ENCODE measurements around the gene VN1R2. TPM values are rescaled to one million over a fixed set of nuclear protein-coding genes. Genes with fewer than 3 reads are reported as not detected.
"Not testable (repeated sequence)": the region's sequence is repeated elsewhere in the genome, so short reads cannot be mapped to it uniquely, and the experiment has no call there.

VN1R2 gene
- total RNA-seq, 1 donor from 2014 or later: not detected

DNA sequence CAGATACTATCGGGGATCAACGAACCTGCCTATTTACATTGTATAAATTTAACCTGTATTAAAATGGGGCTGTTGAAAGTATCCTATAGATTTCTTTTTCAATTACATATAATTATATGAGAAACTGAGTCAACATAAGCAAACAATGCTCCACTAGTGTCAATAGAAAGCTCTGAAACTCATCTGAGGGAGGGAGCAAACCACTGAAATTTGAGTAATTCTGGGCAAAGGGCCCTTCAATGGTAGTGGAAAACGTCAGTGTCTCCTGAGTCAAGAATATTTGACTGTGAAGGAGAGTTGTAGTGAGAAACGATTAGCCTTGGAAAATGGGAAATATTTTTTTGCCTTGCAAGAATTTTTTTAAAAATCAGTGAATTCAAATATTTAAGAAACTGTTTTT, 27.0 kb downstream of the VN1R2 start:
- Histone ChIP-seq H3K27me3 (no peaks in the 10 kb centered on the region), H3K36me3 (no peaks in the 10 kb centered on the region), H3K27ac (no peak overlapping the region), H3K4me3 (no peak overlapping the region), H3K4me1 (no peaks in the 10 kb centered on the region), H3K9me3 (no peaks in the 10 kb centered on the region)
- TF ChIP-seq, protein P1, sequence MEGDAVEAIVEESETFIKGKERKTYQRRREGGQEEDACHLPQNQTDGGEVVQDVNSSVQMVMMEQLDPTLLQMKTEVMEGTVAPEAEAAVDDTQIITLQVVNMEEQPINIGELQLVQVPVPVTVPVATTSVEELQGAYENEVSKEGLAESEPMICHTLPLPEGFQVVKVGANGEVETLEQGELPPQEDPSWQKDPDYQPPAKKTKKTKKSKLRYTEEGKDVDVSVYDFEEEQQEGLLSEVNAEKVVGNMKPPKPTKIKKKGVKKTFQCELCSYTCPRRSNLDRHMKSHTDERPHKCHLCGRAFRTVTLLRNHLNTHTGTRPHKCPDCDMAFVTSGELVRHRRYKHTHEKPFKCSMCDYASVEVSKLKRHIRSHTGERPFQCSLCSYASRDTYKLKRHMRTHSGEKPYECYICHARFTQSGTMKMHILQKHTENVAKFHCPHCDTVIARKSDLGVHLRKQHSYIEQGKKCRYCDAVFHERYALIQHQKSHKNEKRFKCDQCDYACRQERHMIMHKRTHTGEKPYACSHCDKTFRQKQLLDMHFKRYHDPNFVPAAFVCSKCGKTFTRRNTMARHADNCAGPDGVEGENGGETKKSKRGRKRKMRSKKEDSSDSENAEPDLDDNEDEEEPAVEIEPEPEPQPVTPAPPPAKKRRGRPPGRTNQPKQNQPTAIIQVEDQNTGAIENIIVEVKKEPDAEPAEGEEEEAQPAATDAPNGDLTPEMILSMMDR (IDR thresholded peaks at IDR 0.05): no peak
- intact Hi-C loops (cut with DNase I): no loop called here
- DNase-seq (ENCODE audit: low spot score in 2 of 2): no peak

DNA sequence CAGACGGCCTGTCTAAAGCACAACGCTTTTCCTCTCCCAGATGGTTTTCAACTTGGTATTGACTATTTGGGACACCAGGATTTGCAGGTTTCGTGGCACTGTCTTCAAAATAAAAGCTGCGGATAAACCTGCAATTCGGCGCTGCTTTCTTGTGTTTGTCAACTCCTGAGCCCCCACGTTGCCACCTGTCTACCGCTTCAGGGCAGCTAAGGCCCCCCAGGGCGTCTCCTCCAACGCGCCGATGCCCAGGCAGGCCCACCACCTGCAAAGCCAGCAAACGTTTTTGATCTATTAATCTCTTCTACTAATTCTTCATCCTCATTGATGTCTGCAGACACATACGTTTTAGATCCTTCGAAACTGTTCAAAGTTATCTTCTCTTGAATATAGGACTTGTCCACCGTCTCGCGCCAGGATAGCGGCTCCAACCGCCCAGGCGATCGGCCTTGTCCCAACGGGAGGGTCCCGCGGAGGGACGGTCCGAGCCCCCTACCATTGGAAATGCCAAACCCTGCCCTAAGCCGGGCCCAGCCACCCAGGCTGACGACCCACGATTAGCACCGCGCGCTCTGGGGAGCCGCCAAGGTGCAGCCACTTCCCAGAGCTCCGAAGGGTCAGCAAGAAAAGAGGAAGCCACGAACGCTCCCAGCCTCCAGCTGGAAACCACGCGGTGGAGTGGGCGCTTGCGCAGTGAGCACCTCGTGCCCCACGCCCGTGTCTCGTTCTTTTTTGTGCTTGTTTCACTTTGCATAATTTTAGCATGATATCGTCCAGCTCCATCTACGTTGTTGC, 32.9 kb downstream of the VN1R2 start:
- no peak overlapping the region for H3K27ac ChIP-seq
- DNase-seq (ENCODE audit: low spot score in 2 of 2): no peak
- no peaks in the 10 kb centered on the region for H3K4me1 ChIP-seq
- H3K27me3 ChIP-seq: no peaks in the 10 kb centered on the region
- TF ChIP-seq, protein P1 (IDR thresholded peaks at IDR 0.05): no peak
- no peaks in the 10 kb centered on the region for H3K36me3 ChIP-seq
- intact Hi-C loops (cut with DNase I): no loop called here
- no peak overlapping the region for H3K4me3 ChIP-seq
- H3K9me3 ChIP-seq: peaks cover 8 to 34% of the 10 kb centered on the region in 2 donors

DNA sequence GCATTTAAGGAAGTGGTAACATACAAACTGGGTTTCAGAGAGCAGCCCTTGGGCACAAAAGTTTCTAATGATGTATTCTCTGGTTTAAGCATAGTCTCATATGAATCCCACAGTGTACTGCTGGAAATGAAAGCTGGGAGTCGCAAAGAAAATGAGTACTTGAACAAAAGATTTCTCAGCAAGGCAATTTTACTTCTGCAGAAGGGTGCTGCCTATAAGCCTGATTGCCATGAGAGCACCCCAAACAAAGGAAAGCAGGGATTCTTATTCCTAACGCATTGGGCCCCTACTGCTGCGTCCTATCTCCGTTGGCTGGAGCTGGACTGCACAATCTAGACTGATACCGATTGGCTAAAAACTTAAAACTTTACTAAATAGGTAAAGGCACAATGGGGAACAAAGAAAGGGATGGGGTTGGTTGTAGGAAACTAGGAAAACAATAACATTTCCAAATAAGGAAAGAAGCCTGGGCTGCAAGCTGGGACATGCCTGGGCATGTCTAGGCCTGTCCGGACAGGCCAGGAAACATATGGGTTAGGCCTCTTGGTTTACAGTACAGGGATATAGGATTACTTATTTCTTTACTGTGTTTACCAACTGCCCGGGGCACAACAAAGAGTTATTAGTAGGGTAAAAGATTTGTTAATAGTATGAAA, 36.8 kb downstream of the VN1R2 start:
- TF ChIP-seq, protein P1 (IDR thresholded peaks at IDR 0.05): no peak
- Histone ChIP-seq H3K4me3 (no peak overlapping the region), H3K4me1 (no peaks in the 10 kb centered on the region), H3K36me3 (no peaks in the 10 kb centered on the region), H3K27ac (no peak overlapping the region), H3K9me3 (peaks cover 8 to 39% of the 10 kb centered on the region in 2 donors), H3K27me3 (no peaks in the 10 kb centered on the region)
- intact Hi-C loops (cut with DNase I): no loop called here
- no peak for DNase-seq (ENCODE audit: low spot score in 2 of 2)

DNA sequence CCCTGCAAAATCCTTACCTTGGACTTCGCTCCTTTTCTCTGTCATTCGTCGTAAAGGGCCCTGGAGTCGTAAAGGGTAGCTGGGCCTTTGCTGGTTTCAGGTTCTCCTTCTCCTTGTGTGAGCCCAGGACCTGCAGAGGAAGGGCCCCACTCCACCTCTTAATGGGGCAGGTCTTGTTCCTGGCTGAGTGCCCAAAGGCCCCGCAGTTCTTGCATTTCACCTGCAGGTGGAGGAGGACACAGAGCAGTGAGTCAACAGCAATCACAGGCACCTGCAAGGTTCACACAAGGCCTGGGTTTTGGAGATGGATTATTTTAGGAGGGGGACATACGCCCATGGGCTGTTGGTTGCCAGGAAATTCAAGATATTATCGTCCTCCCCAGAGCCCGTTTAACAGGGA, 43.2 kb downstream of the VN1R2 start:
- H3K27me3 ChIP-seq; intact Hi-C loops (cut with DNase I); DNase-seq (ENCODE audit: low spot score in 2 of 2); H3K4me1 ChIP-seq; H3K4me3 ChIP-seq; H3K36me3 ChIP-seq; H3K27ac ChIP-seq; H3K9me3 ChIP-seq: not testable (repeated sequence)

DNA sequence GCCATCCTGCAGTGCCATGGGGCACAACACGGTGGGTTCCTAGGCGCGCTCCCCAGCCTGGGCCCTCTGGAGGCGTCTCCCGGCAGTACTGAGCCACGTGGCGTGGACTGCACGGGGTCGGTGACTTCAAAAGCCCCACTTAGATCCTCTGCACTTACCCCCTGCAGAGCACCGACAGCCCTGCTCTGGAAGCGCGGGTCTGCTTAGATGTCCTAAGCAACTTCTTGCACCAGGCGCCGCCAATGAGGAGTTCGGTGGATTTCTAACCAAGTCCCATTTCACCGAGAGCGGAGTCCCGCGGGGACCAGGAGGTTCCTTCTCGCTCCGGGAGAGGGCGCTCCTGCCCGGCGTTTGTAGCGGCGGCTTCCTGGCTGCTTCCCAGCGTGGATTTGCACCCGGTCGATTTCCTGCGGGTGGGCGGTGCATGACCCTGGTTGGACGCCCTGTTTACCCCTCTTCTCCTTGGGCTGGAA, 50.3 kb downstream of the VN1R2 start:
- no peak overlapping the region for H3K4me3 ChIP-seq
- no peak for DNase-seq (ENCODE audit: low spot score in 2 of 2)
- H3K4me1 ChIP-seq: no peaks in the 10 kb centered on the region
- no peaks in the 10 kb centered on the region for H3K27me3 ChIP-seq
- no peaks in the 10 kb centered on the region for H3K36me3 ChIP-seq
- H3K9me3 ChIP-seq: no peaks in the 10 kb centered on the region
- TF ChIP-seq, protein P1 (IDR thresholded peaks at IDR 0.05): peak in 2 of 3 experiments; percentile 8 to 32
- intact Hi-C loops (cut with DNase I): no loop called here
- no peak overlapping the region for H3K27ac ChIP-seq

Other genes with a start within 250 kb of the VN1R2 start
- gene ERVV-1, start 244.4 kb upstream of the VN1R2 start, total RNA-seq: not detected
- not detected for gene ERVV-2, start 213.6 kb upstream of the VN1R2 start, total RNA-seq
- gene ZNF160, start 154.9 kb upstream of the VN1R2 start, total RNA-seq: 124 TPM
- 1.3 TPM for gene ZNF415, start 125.4 kb upstream of the VN1R2 start, total RNA-seq
- 18.7 TPM for gene ZNF347, start 99.2 kb upstream of the VN1R2 start, total RNA-seq
- gene ZNF665, start 64.9 kb upstream of the VN1R2 start, total RNA-seq: not detected
- 3.7 TPM for gene ZNF677, start 3.4 kb upstream of the VN1R2 start, total RNA-seq
- not detected for gene VN1R4, start 9.4 kb downstream of the VN1R2 start, total RNA-seq
- 3.1 TPM for gene ZNF845, start 75.5 kb downstream of the VN1R2 start, total RNA-seq
- 3.0 TPM for gene ZNF525, start 107.4 kb downstream of the VN1R2 start, total RNA-seq
- gene ZNF765, start 136.9 kb downstream of the VN1R2 start, total RNA-seq: 3.5 TPM
- 1.4 TPM for gene ZNF761, start 173.7 kb downstream of the VN1R2 start, total RNA-seq
- gene ZNF813, start 209.4 kb downstream of the VN1R2 start, total RNA-seq: 1.3 TPM